Right atrium auricular region (tissue), 2 donors: ENCODE measurements around the gene DLEC1. TPM values are rescaled to one million over a fixed set of nuclear protein-coding genes. Genes with fewer than 3 reads are reported as not detected.
"Not testable (repeated sequence)": the region's sequence is repeated elsewhere in the genome, so short reads cannot be mapped to it uniquely, and the experiment has no call there.

Experiments
- DNase-seq: peaks from one replicate; pipeline ENCODE4 v3.0.0-alpha.2; 2019; ENCODE audit warnings: low spot score
- H3K27ac ChIP-seq, 2 donors: fragments of 200-600 bp; sonication (generic); 1 replicate in 1 of 2; 2 replicates in 1 of 2; pipeline ENCODE4 v1.5.1; 2016 to 2019
- H3K27me3 ChIP-seq, 2 donors: fragments of 200-600 bp; sonication (generic); one replicate each; pipeline versions ENCODE4 v1.5.1 to v1.6.0; 2017 to 2019
- H3K36me3 ChIP-seq: fragments of 200-600 bp; sonication (generic); one replicate; pipeline ENCODE4 v1.5.1; 2016
- H3K4me1 ChIP-seq, 2 donors: fragments of 200-600 bp; sonication (generic); one replicate each; pipeline versions ENCODE4 v1.5.1 to v1.6.0; 2017 to 2019
- H3K4me3 ChIP-seq, 2 donors: fragments of 200-600 bp; sonication (generic); 1 replicate in 1 of 2; 2 replicates in 1 of 2; pipeline ENCODE4 v1.5.1; 2017 to 2019; ENCODE audit warnings: mild to moderate bottlenecking in 1 of 2, moderate library complexity in 1 of 2
- H3K9me3 ChIP-seq, 2 donors: fragments of 200-600 bp; sonication (generic); one replicate each; pipeline ENCODE4 v1.5.1; 2019
- total RNA-seq, 2 donors: library from RNA; depleted of rRNA; stranded (reverse); fragments of >200 nt; gene quantifications; one replicate each; pipeline ENCODE4 v1.1.0, GENCODE V29; 2016
- TF ChIP-seq, protein P1 (sequence below), 2 donors: fragments of 200-600 bp; sonication (generic); IDR thresholded peaks; one replicate each; pipeline ENCODE4 v1.5.1; 2019; ENCODE audit warnings: antibody characterized with exemption in 2 of 2

The DLEC1 gene
- total RNA-seq, 2 donors from 2014 or later: 0.22 to 0.35 TPM

GRCh38 chr3:38067508-38068233, 28.7 kb downstream of the DLEC1 start:
- Histone ChIP-seq H3K27me3 (no peaks in the 10 kb centered on the region), H3K36me3 (no peaks in the 10 kb centered on the region), H3K27ac (no peak overlapping the region), H3K4me1 (no peaks in the 10 kb centered on the region), H3K4me3 (no peak overlapping the region), H3K9me3 (no peaks in the 10 kb centered on the region)
- DNase-seq: no peak
- TF ChIP-seq, protein P1, sequence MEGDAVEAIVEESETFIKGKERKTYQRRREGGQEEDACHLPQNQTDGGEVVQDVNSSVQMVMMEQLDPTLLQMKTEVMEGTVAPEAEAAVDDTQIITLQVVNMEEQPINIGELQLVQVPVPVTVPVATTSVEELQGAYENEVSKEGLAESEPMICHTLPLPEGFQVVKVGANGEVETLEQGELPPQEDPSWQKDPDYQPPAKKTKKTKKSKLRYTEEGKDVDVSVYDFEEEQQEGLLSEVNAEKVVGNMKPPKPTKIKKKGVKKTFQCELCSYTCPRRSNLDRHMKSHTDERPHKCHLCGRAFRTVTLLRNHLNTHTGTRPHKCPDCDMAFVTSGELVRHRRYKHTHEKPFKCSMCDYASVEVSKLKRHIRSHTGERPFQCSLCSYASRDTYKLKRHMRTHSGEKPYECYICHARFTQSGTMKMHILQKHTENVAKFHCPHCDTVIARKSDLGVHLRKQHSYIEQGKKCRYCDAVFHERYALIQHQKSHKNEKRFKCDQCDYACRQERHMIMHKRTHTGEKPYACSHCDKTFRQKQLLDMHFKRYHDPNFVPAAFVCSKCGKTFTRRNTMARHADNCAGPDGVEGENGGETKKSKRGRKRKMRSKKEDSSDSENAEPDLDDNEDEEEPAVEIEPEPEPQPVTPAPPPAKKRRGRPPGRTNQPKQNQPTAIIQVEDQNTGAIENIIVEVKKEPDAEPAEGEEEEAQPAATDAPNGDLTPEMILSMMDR (IDR thresholded peaks at IDR 0.05): no peak

GRCh38 chr3:38070013-38070412, 31.0 kb downstream of the DLEC1 start:
- no peaks in the 10 kb centered on the region for H3K9me3 ChIP-seq
- TF ChIP-seq, protein P1 (IDR thresholded peaks at IDR 0.05): no peak
- H3K27me3 ChIP-seq: no peaks in the 10 kb centered on the region
- H3K4me3 ChIP-seq: no peak overlapping the region
- H3K36me3 ChIP-seq: no peaks in the 10 kb centered on the region
- DNase-seq: no peak
- no peaks in the 10 kb centered on the region for H3K4me1 ChIP-seq
- no peak overlapping the region for H3K27ac ChIP-seq

DNA sequence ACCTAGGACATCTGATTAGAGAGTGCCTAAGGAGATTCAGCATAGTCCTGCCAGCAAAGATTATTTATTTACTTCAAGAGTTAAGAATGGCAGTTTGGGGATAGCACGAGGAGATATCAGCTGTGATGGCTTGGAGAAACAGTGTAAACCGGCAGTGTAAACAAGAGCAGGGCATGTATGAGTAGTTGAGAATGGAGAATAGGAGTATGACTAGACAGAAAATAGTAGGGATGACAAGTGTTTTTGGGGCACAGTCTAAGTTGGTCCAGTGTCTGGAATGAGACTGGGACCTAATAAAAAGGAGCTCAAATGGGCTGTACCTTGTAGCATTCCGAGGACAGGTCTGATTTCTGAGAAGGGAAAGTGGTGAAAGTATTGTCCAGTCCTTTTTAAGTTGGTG, 38.1 kb downstream of the DLEC1 start:
- not testable (repeated sequence) for H3K27ac ChIP-seq, H3K36me3 ChIP-seq, H3K9me3 ChIP-seq, H3K27me3 ChIP-seq, DNase-seq, H3K4me1 ChIP-seq, H3K4me3 ChIP-seq

- H3K27ac ChIP-seq, H3K27me3 ChIP-seq, H3K4me3 ChIP-seq, H3K36me3 ChIP-seq, H3K4me1 ChIP-seq, H3K9me3 ChIP-seq, DNase-seq: not testable (repeated sequence)
These were observed 43.3 kb downstream of the DLEC1 start for GRCh38 chr3:38082296-38082695.

DNA sequence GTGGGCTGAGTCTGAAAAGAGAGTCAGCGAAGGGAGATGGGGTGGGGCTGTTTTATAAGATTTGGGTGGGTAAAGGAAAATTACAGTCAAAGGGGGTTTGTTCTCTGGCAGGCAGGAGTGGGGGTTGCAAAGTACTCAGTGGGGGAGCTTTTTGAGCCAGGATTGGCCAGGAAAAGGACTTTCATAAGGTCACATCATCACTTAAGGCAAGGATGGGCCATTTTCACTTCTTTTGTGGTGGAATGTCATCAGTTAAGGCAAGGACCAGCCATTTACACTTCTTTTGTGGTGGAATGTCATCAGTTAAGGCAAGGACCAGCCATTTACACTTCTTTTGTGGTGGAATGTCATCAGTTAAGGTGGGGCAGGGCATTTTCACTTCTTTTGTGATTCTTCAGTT, 44.2 kb downstream of the DLEC1 start:
- H3K9me3 ChIP-seq, H3K27me3 ChIP-seq, H3K27ac ChIP-seq, H3K4me3 ChIP-seq, H3K4me1 ChIP-seq, DNase-seq, H3K36me3 ChIP-seq: not testable (repeated sequence)

DNA sequence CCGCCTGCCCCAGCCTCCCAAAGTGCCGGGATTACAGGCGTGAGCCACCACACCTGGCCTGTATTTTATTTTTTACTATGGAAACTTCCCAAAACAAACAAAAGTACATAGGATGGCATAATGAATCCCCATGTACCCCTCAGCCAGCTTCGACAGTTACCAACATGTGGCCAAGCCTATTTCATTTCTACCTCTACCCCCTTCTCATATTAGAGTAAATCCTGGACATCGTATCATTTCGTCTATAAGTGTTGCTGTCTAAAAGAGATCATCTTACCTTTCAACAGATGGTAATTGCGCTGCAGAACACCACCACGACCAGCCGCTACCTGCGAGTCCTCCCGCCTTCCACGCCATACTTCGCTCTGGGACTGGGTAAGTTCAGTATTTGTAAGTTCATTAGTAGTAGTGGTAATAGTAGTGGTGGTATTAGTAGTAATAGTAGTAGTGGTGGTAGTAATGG, 44.9 kb downstream of the DLEC1 start:
- H3K4me1 ChIP-seq: no peaks in the 10 kb centered on the region
- peaks cover 0 to 4% of the 10 kb centered on the region in 2 donors for H3K9me3 ChIP-seq
- no peaks in the 10 kb centered on the region for H3K36me3 ChIP-seq
- no peak overlapping the region for H3K4me3 ChIP-seq
- no peak overlapping the region for H3K27ac ChIP-seq
- no peaks in the 10 kb centered on the region for H3K27me3 ChIP-seq
- DNase-seq: no peak
- TF ChIP-seq, protein P1 (IDR thresholded peaks at IDR 0.05): no peak

DNA sequence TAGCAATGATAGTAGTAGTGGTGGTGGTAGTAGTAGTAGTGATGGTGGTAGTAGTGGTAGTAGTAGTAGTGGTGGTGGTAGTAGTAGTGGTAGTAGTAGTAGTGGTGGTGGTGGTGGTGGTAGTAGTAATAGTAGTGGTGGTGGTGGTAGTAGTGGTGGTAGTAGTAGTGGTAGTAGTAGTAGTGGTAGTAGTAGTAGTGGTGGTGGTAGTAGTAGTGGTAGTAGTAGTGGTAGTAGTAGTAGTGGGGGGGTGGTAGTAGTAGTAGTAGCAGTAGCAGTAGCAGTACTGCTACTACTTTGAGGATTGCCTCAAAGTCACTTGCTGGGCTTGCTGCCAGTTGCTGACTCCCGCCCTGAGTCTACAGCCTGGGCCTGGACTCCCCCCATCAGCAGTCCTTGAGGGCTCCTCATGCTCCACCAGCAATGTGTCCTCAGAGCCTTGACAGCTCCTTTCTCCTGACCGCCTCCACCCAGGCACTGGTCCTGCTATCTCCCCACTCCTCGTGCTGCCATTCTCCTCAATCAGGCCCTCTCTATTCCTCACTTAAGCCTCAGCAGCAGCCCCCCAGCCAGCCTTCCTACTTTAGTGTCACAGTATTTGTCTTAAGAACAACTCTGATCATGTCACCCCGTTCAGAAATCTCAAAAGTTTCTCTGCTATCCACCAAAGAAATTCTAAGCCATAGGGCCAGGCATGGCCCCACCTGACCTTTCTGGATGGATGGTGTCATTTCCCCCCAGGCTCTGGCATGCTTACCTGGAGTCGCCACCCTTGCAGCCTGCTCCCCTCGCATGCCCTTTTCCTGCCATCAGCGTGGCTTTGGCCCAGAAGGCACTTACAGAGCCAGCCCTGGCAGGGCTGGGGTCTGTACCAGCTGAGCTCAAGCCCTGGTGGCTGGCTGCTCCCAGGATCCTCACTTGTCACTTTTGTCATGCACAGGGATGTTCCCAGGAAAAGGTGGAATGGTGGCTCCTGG, 45.6 kb downstream of the DLEC1 start:
- H3K9me3 ChIP-seq: peaks cover 0 to 4% of the 10 kb centered on the region in 2 donors
- no peaks in the 10 kb centered on the region for H3K36me3 ChIP-seq
- H3K4me1 ChIP-seq: no peaks in the 10 kb centered on the region
- no peak overlapping the region for H3K4me3 ChIP-seq
- H3K27me3 ChIP-seq: no peaks in the 10 kb centered on the region
- no peak overlapping the region for H3K27ac ChIP-seq
- no peak for DNase-seq
- TF ChIP-seq, protein P1 (IDR thresholded peaks at IDR 0.05): no peak
